Suppressor macrophage treated with lipopolysaccharide for 1 hour (primary cell): ENCODE data around the gene HOXA6.

ENCODE experiments used
- DNase-seq, 3 donors: peaks; one replicate each; pipeline ENCODE4 v3.0.0-alpha.2; 2020 to 2022

HOXA6 gene

DNA sequence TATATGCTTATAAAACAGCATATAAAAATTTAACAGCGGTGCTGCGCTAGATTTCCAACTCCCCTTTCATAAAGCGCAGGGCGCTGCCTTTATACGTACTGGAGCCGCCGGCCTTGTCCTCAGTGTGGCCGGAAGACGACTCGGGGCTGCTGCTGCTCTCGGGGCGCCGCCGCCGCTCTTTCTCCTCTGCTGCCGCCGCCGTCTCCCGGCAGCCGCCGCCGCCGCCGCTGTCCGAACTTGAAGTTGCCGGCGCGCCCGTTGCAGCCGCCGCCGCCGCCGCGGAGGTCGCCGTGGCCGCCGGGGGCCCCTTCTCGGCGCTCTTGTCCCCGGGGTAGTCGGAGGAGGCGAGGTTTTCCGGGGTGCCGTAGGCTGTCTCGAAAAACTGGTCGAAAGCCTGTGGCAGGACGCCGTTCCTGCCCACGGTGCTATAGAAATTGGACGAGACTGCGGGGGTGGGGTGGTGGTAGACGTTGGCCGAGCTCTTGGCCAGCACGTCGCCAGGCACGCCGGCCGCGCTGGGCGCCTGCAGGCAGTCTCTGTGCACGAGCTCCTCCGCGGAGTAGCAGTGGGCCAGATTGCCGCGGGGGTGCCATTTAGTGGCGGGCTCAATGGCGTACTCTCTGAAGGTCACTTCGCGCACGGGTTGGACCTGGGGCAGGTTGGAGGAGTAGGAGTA is 36.9 kb upstream of the HOXA6 start:
- peak; percentile 52 to 69 (median 55) for DNase-seq

DNA sequence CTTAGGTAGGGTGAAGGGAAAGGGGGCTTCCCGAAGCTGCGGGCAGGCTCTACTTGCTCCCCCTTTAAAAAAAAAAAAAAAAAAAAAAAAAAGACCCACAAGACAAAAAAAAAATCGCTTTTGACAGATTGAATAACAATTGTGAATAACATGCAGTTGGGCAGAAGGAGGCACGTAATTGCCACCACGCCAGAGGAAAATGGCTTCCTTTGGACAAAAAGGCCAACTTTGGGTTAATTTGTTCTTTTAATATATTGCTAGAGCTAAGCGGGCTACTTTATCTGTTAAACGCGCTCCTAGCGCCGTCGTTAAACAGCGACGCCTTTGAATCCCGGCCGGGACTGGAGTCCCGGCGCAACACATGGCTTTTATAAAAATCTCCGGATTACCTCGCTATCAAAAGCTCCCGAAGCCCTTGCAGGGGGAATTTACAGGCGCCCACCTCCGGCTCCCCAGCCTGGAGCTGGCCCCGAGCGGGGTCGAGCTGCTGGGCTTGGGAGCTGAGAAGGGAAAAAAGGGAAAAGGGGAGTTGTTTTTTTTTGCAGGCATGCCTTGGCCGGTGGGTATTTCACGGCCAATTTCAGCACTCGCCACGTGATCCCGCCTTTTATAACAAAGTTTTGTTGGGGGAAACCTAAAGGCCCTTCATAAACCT is 36.2 kb upstream of the HOXA6 start:
- DNase-seq = peak in 1 of 3 donors; percentile 39

DNA sequence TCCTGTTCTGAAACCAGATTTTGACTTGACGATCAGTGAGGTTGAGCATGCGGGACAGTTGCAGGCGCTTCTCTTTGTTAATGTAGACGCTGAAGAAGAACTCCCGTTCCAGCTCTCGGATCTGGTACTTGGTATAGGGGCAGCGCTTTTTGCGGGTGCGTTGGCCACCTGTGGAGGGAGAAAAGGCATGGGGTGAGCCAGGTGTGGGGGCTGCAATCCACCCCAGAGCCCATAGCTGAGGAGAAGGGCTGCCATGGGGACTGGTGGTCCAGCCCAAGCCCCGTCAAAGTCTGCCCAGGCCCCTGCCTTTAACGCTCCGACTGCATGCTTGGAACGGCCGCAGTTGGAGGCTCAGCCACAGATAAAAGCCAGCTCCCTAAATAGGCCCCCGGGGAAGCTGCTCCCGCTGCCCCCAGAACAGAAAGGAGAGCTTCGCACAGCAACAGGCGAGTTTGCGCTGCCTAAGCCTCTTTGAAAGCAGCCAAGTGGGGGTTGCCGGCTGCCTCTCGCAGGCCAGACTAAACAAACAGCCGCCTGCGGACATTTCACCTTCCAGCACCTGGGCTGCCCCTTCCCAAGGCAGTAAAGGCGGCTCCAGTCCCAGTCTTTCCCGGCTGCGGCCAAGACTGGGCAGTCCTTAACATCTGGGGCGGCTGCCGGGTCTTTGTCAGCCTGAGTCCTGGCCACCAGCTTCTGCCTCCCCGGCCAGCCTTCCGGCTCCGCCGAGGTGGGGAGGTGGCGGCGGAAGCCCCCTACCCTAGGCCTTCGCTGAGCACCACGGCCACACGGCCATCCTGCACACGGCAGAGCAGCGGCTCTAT is 35.5 kb upstream of the HOXA6 start:
- no peak for DNase-seq

DNA sequence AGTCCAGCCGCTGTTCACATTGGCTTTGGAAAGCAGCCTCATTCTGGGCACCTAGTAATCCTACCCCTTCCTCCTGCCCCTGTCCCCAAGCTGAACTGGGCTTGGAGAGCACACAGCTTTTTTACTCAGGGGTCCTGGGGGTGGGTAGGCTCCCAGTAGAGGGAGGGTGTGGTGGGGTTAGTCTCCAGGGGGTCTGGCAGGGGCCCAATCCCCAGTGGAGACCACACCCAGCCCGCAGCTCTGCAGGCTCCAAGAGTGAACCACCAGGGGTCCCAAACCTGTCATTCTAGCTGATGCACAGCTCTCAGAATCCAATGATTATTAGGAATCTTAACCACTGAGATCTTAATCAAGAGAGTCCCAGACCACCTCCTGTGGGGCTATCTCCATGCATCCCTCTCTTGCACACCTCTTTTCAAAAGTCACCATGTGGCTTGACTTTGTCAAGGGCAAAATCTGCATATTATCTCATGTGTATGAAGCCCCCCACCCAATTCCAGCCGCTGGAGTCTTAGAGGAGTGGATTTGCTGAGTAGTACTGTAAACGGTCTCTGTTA is 34.8 kb upstream of the HOXA6 start:
- no peak for DNase-seq

DNA sequence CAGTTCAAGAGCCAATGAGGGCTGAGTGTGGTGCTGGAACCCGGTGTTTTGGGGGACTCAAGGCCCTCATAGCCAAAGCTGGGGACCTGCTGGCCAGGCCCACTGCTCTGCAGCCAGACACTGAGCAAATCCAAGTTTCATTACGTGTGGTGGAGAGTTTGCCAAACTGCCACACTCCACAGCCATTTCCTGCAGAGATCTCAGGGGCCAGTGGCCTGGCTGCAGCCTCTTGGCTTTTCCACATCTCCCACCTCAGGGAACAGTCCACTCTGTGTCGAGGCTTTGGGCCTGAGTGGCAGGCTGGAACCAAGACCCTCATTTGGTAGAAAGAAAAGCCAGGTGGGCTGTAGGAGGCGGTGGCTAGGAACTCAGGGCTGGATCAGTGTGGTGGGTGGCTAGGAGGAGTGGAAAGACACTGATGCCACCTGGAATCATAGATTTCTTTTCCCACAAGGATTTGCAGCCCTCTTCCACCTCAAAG is 34.3 kb upstream of the HOXA6 start:
- DNase-seq = no peak

DNA sequence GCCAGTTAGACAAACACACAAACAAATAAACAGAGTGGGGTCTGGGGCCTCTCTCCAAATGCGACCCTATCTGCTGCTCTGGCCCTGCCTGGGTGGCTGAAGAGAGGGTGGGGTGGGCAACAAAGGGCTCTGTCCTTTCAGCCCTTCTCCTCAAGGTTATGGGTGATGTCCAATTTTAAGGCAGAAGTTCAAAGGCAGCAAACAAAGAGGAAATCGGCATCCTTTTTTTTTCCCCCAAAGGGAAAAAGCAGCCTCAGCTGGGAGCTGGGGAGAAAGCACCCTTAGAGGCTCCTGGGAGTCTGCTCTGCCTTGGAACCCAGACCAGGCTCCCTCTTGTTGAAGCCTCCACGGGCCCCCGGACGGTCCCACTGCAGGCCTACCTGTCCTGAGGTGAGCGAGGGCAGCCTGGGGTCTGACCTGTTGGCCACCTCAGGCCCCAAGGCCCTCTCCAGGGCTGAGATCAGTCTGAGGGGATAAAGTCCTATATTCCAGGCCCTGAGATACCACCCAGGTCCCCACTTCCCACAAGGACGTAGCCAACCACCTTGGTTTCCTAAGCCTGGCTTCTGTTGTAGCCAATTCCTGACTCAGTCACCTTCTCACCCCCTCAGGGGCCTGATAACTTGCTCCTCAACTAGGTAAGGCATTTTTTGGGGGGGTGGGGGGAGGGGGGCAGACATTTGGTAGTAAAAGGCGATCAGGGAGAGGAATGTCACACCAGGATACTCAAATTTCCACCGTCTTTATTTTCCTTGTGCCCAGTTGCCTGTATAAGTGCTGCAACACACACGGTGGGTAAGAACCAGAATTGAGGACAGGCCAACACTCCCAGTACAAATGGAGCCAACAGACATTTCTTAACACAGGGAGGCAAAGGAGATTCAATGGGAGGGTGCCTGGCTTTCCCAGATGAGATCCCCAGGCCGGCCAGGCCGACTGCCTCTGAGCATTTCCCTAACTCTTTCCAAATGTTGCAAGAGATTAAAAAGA is 33.2 kb upstream of the HOXA6 start:
- DNase-seq = no peak

DNA sequence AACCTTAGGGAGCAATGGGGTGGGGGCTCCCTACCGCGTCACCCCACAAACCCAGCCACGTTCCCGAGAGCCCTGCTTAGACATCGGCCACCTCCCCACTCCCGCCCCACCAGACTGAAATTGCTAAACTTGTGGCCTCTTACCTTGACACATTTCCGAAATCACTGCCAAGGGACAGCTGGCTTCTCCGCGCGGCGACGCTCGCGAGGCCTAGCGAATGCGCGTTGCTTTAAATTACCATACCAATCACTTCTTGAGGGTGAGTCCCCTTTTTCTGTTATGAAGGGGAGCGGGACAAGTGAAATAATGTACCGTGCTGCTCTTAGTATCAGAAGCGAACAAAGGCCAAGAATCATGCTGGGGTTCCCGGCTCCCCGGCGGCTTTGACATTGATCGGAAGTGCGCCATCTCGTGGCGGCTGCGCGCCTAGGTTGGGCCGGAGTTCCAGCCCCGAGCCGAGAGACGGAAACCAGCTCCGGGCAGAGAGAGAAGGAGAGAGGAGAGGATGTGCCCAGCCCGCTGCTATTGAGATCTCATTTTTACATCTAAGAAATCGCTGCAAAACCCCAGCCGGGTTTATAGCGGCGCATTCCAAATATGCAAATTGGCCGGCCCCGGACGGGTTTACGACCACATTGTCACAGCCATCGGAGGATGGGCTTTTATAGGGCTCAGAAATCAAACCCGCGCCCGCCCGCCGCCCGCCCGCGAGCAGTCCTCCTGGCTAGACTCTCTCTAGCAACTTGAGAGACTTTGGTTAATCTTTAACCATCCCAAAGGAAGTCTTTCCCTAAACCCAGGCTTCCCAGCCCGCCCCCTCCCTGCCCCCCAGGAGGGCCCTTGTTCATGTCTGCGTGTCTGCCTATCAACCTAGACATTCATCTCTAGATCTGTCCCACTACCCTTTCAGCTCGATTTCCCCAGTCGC is 32.2 kb upstream of the HOXA6 start:
- peak; percentile 81 to 91 (median 89) for DNase-seq

DNA sequence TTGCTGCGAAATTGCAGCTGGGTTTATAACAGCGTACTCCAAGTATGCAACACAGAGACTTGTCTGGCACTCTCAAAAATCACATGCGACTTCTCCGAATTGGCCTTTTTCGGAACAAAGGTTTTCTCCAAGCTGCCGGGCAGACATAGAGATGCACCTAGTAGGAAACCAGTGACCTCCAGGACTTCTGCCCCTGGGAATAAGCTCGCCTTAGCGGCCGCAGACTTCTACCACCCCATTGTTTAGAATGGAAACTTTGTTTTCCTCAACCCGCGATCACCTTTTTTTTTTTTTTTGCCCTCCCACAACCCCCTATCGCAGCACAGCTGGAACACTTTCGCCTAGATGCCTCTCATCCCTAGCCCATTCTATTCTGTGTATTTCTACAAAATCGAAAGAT is 31.5 kb upstream of the HOXA6 start:
- DNase-seq = no peak

DNA sequence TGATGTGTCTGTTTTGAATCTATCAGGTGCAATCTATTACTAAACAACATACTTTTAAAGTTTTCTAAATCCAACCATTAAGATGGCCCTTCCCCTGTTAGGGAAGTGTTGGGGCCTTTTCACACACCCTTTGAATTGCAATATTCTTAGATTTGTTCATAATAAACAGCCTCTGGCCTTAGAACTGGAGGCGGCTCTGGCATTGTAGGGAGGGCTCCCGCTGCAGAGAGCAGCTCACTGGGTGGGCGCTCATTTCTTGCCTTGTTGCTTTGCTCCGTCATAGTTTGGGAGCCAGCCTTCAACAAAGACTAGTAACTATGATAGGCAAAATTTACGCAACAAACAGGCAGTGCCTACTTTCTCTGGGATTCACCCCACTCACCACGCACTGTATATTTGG is 30.8 kb upstream of the HOXA6 start:
- no peak for DNase-seq

DNA sequence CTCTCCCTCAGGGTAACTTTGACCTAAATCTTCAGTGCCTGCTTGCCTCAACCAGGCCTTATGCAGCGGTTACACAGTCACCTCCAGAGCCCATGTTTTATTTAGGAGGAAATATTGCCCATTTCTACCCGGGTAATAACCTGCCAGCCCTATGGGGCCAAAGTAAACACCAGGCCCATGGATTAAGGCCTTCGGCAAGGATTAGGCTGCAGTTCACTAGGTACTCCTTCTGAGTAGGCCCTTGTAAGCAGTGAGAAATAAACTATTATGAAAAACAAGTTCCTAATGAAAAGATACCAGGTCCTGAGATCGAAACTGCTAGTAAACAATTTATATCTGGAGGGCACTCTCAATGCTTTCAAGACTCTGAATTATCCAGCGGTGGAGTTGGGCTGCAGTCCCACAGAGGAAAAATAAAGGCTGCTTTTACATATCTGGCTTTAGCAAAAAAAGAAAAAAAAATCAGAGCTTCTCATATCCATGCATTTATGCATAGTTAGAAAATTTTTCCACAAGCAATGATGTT is 30.3 kb upstream of the HOXA6 start:
- no peak for DNase-seq

DNA sequence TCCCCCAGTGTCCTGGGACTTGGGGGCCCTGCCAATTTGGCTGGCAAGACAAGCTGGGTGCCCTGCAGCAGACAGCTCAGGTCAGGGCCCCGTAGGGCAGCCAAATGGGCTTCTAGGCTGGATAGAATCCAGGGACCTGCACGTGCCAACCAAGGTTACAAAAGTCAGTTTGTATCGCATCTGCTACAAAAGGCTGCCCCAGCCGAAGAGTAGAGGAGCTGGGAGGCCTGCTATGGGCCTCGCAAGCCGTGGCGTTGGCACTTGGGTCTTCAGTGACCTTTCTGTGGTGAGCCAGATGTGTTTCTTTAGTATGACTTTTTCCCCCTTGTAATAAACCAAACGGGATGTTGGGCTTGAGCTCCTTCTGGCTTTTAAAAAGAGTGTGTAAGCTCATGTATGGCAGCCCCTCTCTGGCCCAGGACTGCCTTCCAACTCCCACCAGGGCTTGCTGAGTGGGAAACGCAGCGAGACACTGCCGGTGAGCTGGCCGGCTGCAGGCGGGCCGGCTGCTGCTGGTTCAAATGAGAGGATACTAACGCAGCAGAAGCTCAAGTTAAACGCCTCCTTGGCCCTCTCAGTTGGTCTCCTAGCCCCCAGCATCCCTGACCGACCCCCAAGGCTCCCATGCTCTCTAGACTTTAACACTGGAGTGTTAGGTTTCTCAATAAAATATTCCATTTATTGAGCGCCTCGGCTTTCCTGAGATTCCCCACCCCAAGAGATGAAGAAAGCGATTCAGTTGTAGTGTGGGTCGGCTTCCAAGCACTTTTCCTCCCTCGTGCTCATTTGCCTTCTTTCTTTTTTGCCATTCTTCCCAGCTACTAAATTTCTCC is 29.6 kb upstream of the HOXA6 start:
- no peak for DNase-seq

DNA sequence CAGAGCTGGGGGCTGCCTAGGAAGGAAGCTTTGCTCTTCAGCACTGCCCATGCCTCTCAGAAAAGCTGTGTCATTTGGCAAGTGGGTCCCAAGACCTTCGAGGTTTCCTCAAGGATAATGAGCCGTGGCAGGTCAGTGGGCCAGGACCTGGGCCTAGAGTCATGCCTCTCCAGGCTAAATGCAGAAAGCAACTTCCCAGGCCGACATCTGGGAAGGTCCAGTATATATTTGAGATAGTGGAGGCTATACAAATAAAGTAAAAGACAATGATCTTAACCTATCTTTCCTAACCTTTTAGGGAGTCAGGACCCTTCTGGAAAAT is 28.9 kb upstream of the HOXA6 start:
- DNase-seq = no peak

DNA sequence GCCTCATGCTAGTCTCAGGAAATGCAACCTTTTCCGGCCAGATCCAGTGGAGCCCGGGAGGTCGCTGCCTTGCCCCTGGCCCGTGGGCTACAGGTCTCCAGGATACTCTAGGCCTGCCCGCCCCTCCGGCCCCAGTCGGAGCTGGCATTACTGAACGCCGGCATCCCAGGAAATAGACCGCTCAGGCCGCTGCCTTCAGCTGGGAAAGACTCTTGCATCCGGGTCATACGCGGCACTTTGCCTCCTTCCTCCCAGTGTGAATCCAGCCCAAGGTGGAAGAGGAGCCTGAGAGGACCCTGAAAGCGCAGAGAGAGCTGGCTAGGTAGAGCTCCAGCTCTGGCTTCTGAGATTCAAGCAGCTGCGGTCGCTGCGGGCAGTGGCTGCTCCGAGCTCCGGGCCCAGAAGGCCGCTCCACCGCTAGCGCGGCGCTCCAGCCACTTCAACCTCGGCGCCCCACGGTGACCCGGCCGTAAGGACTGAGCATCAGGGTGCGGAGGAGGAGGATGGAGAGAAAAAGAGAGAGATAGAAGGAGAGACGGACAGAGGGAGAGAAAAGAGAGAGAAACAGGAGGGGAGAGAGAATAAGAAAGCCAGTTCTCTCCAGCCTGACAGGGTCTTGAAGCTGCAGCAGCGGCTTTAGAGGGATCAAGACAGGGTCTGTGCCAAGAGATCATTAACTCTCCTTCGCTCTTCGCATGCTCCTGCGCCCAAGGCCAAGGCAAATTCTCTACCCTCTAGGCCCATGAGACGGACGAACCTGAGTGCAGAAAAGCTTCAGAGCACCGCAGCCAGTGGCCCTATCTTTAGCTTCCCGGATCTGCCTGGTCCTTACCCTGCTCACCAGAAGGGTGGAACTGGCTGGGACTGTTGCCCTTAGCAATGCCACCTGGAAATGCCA is 28.3 kb upstream of the HOXA6 start:
- no peak for DNase-seq

DNA sequence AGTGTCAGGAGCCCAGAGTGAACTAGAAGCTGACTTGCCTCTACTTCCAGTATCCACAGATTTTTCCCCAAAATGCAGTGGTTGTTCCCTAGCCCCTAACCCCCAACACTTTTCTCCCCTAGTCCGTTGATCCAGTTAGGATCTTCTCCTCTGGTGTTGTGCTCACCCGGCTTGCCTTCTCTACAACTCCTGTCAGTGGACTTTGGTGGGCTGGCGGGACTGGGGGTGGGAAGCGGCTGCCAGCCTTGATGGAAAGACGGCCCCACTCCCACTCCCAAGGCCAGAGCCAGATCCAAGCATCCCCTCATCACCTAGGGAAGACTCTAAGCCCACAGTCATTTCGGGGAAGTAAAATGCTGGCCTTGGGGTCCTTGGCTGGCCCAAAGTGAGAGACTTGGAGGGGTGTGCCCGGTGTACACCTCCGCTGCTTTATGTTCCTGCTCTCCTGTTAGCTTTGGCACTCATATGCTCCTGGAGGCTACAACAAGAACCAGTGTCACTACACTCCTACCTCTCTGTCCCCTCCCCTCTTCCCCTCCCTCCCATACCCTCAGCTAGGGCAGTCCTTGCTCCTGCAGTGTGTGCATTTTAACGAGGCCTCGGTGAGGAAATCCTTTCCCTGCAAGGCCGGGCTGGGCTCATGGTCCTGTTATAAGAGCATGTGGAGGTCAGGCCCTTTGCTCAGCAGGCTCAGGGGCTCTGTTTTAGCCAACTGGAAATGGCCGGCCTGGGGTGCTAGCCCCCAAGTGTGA is 27.5 kb upstream of the HOXA6 start:
- no peak for DNase-seq

DNA sequence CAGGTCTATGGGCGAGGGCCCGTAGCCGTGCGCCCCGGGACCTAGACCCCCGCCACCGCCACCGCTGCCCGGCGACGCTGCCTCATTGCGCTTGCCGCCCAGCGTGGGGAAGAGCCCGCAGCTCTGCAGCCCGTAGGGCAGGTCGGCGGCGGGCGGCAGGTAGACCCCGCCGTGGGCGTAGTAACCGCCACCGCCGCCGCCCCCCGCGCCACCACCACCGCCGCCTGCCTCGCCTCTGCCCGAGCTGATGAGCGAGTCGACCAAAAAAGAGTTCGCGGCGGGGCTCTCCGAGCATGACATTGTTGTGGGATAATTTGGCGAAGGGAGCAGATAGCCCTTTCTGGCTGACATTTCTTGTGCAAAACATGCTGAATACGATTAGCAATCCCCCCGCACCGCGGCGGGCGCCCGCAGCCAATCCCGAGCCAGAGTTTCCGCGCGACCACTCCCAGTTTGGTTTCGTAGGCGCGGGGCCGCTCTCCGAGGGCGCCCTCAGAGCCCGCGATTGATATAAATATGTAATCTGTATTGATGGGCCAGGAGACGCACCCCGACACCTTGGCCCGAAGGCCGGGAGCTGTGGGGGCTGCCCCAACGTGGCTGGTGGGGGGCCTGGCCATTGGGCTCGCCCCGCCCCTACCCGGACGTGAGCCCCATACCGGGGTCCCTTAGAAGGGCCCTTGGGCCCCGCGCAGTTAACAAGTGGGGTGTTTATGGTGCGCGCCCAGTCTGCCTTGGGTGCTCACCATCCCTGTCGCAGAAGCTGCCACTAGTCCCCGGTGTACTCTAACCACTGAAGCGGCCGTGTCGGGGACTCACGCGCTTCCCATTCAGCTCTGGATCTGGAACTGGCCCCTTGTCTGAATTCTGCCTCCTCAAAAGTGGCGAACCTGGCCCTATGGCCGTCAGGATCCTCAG is 26.6 kb upstream of the HOXA6 start, which contains the start of gene HOXA10:
Gene HOXA10 (minus strand): TSS at position 365 of the 918 bp plus-strand sequence. CDS start 14 bp downstream, at position 351.
- no peak for DNase-seq

DNA sequence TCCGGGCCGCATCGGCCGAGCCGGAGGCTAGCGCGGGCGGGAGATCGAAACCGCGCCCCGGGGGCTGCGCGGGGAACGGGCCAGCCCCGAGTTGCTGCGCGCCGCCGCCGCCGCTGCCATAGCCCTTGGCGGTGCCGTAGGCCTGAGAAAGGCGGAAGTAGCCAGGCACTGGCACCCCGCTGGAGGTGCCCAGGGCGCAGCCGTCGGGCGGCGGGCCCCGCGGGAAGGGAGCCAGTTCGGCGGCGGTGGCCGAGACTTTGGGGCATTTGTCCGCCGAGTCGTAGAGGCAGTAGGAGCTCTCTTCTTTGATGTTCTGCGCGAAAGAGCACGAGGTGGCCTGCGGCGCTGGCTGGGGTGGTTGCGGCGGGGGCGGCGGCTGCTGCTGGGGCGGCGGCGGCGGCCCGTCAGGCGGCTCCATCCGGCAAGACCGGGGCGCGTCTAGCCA is 26.0 kb upstream of the HOXA6 start:
- peak; percentile 69 to 83 (median 77) for DNase-seq
